GM21717 (cell line): ENCODE measurements around the gene TXNIP.
"Not testable (repeated sequence)": the region's sequence is repeated elsewhere in the genome, so short reads cannot be mapped to it uniquely, and the experiment has no call there.

Experiments used
- ATAC-seq: cut with Tn5 transposase; IDR thresholded peaks from one replicate; pipeline ENCODE4 v1.9.1; 2021; ENCODE audit warnings: mild to moderate bottlenecking, moderate library complexity; ENCODE audit not compliant: unreplicated experiment

Gene TXNIP, protein sequence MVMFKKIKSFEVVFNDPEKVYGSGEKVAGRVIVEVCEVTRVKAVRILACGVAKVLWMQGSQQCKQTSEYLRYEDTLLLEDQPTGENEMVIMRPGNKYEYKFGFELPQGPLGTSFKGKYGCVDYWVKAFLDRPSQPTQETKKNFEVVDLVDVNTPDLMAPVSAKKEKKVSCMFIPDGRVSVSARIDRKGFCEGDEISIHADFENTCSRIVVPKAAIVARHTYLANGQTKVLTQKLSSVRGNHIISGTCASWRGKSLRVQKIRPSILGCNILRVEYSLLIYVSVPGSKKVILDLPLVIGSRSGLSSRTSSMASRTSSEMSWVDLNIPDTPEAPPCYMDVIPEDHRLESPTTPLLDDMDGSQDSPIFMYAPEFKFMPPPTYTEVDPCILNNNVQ

DNA sequence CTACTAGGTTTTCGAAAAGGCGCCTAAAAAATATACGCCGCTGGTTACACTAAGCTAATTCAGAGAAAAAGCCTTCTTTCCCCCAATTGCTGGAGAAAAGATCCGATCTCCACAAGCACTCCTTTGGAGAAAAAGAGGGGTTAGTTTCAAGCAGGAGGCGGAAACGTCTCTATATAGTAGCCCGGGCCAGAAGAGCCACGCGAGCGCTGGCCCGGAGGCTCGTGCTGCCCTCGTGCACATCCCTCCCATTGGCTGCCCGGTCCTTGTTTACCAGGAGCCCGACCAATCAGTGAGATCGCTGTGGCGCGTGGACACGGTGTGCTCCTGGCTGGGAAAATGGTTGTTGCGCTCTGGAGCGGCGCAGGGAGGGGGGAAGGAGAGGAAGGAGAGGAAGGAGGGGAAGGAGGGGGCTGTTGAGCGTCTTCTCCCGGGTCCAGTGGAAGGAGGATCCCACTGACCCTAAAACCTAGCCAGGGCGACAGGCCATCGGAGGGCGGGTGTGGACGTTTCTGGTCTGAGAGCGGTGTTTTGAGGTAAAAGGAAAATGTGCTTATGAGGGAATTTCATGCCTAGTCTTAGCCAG is at the start of gene TXNIP:
Gene TXNIP, minus strand, starts transcription at position 147 of the 583 bp plus-strand sequence. CDS start 313 bp downstream, outside the sequence.
- ATAC-seq: peak; percentile 79

DNA sequence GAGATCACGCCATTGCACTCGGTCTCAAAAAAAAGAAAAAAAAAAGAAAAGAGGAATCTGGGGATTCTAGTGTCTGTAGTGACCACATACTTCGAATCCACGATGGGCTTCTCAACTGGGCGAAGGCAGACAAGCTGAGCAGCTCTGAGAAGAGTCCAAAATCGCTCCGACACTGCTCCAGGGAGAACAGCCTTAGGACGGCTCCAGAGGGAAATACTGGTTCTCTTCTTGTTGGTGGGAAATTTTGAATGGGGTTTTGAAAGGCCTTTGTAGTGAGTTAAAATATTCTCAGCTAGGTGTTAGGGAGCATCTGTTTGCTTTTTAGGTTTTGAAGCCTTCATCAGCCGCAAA is 43.4 kb upstream of the TXNIP start:
- ATAC-seq: no peak

DNA sequence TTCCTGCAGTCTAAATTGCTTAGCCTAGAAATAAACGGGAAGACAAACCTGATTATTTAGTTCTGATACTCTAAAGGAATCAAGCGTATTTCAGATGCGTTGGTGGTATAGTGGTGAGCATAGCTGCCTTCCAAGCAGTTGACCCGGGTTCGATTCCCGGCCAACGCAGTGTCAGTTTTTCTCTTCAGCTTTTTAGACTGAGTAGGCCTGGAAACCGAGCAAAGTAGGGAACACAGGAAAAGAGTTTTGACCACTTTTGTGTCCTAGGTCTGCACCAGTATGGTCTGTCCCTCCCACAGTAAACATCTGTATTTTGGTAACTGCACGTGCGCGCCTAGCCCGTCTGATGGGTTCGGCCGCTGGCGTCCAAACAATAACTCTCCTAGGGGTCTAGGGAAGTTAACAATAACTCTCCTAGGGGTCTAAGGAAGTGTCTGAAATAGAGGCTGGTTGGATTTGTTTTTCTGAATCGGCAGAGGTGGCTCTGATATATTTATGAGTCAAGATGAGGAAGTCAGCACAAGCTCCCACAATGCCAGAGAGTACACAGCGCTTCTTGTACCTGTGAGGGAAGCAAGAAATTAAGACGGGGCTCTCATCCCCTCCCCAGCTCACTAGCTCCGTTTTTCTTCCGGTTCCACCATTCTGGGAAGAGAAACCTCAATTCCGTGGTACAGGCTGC is 40.7 kb upstream of the TXNIP start:
- peak; percentile 18 for ATAC-seq

DNA sequence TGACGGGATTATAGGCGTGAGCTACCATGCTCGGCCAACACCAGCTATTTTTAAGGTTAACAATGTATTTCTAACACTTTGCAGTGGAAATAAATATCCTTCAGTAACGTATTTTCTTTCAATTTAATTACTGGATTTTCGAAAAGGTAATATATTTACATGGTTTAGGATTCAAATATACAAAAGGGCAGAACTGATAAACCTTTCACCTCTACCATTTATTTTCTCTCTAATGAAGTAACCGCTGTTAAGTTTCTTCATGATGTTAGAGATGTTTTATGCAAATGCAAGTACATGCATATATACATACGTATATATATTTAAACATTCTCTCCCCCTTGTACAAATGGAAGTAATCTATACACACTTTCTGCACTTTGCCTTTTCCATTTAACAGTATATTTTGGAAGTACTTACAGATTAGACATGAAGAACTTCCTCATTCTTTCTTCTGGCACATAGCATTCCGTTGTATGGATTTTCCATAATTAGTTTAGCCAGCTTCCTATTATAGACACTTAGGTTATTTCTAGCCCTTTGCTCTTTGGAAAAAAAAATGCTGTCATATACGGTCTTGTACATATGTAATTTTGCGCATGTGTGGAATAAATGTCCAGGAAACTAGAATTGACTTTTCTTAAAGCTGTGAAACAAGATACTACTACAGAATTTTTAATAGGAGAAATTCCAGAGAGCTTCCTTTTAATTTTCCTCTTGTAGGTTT is 40.0 kb upstream of the TXNIP start:
- no peak for ATAC-seq

DNA sequence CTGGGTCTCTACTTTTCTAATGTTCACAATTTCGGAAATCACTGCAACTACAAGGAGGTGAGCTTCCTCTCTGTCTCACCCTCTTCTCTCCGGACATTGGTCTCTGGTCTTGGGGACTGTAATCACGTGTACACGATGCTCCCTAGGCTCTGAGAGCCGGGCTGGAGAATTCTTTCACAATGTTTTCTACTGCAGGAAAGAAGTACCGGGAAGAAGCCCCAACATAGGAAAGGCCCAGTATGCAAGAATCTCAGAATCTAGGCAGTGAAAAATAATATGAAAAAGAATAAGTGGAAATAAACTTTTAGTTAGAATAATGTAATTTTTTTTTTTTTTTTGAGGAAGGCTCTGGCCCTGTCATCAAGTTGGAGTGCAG is 38.7 kb upstream of the TXNIP start:
- no peak for ATAC-seq

DNA sequence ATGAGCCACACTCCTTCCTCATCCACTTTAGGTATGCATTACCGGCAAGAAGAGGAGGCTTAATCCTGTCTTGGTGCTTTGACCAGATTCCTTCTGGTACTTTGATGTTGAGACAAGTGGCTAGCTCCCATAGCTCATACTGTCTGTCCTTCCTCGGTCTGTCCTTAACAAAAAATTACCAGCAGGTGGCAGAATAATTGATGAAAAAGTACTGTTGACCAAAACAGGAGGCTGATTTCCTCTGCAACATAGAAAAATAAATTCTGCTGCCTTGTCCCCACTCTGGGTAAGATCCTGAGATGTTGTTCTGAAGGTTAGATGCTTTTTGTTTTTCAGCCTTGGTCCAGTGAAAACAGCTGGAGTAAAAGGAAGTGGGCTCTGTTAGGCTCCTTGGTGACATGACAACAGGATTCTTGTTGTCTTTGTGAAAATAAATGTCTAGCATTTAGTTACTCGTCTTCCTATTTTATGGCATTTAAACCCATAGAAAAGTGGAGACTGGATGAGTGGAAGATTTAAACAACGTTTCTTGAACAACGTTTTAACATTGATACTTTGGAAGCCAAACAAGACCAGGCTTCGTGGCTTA is 36.3 kb upstream of the TXNIP start:
- no peak for ATAC-seq

DNA sequence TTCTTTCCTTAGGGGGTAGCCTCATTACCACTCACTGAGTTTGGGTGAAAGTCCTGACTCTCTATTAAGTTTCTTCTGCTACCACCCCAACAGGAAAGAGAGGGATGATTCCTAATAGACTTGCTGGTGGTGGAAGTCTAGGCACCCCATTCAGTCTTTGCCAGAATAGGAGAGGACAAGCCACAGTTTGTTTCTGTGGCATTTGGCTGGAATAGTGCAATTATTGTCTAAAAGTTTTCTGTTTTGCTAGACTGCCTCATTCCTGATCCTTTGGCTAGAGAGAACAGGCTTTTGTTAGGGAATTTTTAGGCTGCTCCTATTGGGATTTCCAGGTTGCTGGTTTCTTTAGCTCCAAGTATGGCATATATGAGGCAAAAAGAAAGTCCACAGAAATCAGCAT is 35.1 kb upstream of the TXNIP start:
- no peak for ATAC-seq

DNA sequence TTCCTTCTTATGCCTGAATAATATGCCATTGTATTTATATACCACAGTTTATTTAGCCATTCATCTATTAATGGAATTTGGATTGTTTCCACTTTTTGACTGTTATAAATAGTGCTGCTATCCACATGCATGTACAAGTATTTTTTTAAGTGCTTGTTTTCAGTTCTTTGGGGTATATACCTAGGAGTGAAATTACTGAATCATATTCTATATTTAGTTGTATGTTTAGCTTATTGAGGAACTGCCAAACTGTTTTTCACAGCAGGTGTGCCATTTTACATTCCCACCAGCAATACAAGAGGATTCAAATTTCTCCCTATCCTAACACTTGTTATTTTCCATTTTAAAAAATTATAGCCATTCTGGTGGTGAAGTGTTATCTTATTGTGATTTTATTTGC is 32.7 kb upstream of the TXNIP start:
- no peak for ATAC-seq

DNA sequence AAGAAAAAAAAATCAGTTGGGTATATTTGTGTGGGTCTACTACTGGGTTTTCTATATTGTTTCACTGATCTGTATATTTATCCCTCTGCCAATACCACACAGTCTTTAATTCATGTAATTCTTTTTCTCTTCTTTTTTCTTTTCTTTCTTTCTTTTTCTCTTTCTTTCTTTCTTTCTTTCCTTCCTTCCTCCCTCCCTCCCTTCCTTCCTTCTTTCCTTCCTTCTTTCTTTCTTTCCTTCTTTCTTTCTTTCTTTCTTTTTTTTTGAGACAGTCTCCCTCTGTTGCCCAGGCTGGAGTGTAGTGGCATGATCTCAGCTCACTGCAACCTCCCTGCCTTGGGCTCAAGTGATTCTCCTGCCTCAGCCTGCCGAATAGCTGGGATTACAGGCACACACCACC is 30.3 kb upstream of the TXNIP start:
- not testable (repeated sequence) for ATAC-seq

DNA sequence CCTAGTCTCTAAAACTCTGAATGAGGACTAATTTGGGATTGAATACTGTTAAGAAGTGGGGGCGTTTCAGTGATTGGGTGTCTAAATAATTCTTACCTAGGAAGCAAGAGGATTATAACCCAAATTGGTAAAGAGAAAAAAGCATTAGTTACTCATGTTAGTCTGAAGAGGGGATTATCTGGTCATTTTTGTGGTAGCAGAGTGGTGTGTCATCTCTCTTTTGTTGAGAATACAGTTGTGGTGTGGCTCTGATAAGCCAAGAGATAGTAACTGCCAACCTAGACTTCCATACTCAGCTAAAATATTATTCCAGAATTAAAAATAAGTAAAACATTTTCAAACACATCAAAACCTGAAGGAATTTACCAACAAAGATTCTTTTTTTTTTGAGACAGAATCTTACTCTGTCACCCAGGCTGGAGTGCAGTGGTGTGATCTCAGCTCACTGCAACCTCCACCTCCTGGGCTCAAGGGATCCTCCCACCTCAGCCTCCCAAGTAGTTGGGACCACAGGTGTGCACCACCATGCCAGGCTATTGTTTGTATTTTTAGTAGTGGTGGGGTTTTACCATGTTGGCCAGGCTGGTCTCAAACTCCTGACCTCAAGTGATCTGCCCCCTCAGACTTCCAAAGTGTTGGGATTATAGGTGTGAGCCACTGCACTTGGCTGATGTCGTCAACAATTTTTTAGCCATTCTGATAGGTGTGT is 29.6 kb upstream of the TXNIP start:
- ATAC-seq: not testable (repeated sequence)

DNA sequence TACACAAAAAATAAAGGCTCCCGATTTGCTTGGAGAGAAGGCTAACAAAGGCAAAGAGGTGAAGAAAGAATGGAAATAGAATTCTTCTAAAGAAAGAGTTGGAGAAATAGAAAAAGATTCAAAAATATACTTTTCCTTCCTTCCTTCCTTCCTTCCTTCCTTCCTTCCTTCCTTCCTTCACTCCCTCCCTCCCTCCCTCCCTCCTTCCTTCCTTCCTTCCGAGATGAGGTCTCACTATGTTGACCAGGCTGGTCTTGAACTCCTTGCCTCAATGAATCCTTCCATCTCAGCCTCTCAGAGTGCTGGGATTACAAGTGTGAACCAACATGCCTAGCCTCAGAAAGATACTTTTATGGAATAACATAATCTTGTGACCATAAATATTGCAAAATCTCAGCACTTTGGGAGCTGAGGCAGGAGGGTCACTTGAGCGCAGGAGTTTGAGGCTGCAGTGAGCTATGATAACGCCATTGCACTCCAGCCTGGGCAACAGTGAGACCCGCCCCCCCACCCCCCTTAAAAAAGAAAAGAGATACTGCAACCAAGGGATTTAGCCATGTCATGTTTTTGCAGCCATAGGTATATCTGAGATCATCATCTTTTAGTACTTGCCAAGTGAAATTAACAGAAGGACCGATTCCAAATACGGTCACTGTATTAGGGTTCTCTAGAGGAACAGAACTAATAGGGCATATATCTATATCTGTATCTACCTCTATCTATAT is 26.2 kb upstream of the TXNIP start:
- no peak for ATAC-seq

DNA sequence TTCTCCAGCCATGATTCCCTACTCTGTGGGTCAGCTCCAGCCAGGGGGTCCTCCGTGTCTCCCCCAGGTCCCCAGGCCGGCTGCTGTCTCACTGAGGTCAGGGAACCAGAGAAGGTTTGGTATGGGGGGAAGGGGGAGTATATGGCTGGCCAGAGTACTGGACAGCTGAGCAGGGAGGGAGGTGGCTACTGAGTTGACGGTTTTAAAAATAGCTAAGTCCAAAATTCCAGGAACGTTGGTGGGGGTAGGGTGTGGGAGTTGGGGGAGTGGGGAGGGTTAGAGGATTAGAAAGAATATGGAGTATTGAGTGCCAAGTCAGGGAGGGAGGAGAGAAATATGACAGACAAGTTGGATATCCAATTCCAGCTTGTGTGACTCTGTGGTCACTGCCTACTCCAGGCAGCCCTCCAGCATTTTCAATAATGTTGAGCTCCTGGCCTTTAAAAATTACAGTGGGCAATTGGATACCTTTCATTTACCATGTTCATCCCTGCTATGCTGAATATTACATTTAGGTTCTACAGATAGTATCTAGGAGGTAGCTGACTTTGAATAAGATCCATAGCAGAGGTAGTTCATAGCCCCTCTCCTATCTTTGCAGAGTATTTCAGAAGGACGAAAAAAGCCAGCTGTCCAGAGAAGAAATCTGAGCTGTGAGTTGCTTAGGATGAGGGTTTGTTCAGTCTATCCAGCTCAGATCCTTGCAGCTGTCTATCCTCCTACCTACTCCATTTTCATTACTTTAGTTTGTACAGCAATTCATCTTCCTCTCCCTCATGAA is 25.4 kb upstream of the TXNIP start, which contains the start of gene HJV:
Gene HJV, minus strand, starts transcription at position 114 of the 781 bp plus-strand sequence. CDS start 1,504 bp downstream, outside the sequence.
- ATAC-seq: no peak

DNA sequence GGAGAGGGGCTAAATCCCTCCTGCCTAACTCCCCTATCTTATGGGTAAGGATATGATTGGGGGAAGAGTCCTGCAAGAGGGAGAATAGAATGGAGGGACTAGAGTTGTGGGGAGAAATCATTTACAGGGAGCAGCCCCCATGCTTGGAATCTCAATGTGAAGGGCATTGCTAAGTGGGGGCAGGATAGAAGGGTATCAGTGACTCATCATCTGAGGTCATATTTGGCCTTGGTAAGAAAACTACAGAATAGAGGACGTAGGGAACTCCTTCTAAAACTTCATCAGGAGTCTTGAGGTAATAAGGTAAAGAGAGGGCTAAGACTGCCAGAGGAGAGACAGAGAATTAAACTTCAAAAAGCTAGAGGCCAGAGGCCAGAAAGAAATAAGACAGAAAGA is 24.7 kb upstream of the TXNIP start:
- no peak for ATAC-seq

DNA sequence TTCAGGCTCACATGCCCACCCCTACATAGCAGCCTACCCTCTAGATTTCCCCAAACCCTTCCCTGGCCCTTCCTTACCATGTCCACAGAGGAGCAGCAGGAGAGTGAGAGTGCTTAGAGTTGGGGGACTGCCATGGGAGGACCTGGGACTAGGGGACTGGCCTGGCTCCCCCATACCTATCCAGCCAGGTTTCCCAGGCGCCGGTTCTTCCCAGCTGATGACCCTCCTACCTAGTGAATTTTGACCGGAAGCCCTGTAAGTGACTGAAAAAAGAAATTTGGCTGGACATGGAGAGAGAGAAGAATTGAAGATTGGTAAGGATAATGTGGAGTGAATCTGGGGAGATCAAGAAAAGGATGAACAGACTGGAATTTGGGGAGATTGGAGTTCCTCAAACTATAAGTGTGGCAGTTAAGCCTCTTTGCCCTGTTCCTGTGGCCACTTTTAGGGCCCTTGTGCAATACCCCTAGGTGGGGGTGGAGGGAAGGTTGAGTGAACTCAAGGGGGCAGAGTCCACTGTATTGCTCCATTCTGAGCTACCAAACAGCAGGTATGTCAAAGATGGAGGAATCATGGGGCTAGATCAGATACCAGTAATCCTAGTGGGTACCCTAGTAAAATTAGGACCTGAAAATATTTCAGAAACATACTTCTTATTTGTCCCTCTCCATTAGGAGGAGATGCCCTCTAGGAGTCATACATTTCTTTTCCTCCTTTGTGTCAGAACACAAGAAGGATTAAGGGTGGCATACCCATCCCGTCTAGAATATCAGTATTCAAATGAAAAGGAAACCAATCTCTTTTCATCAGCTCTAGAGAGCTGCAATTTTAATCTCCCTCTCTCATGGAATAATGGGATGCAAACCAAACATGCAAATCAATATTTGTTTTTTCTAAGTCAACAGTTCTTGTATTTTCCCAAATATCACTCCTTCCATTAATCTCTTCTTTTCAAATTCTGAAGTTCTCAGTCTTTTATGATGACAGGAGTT is 24.0 kb upstream of the TXNIP start:
- ATAC-seq: no peak

DNA sequence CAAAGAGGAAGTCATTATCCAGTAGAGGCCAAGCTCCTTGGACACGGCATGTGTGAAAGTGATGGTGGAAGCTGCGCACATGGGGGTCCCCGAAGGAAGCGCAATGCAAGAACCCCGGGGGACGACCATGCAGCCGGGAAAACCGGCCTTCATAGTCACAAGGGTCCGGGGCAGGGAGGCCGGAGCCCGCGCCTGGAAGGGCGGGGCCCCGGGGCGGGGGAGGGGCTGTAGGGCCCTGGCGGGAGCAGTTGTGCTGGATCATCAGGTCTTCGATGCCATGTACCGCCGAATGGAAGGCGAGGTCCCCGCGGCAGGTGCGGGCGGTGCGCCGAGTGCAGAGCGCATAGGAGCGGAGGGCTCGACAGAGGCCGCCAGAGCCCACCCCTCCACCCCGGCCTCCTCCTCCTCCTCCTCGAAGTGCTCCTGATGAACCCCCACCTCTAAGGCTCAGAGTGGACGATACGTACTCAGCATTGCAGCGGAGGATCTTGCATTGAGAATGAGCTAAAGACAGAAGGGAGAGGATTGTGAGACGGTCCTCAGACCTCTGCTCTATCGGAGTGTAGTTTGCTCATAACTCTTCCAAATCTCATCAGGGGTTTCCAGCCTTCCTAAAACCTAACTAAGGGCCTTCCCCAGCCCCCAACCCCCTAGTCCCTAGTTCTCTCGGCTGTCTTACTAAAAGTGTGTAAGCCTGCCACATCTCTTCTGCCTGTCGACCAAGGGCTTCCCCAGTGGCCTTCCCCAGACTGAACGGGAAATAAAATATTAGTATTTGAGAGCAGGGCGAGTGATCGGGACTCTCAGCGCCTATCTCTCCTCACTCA is 23.1 kb upstream of the TXNIP start:
- ATAC-seq: no peak

DNA sequence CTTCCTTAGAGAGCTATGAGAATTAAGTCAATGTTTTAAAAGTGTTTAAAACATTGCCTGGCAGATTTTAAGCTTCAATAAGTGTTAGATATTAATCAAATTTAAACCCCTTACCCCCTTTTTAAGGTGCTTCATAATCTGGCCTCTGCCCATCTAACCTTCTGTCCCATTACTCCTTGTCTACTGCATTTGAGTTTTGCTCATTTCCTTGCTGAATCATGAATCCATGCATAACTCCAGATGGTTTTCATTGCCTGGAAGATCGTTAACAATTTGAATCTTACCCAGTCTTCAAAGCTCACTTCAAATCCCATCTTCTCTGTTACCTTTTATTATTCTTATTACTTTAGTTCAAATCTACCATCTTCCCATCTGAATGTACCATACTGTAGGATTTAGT is 20.5 kb upstream of the TXNIP start:
- no peak for ATAC-seq

DNA sequence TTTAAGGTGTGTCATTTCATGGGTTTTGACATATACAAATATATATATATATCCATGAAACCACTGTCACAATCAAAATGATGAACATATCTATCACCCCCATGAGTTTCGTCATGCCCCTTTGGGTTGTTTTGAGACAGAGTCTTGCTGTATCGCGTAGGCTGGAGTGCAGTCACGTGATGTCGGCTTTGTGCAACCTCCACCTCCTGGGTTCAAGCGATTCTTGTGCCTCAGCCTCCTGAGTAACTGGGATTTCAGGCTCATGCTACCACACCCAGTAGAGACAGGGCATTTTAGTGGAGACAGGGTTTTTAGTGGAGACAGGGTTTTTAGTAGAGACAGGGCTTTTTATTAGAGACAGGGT is 17.2 kb upstream of the TXNIP start:
- ATAC-seq: no peak
